Measurements from ENCODE around the gene KRT80. TPM values are rescaled to one million over a fixed set of nuclear protein-coding genes. Genes with fewer than 3 reads are reported as not detected.

The KRT80 gene
- total and polyA plus RNA-seq, 3 experiments from 2014 or later: not detected

GRCh38 chr12:52216100-52216499, 24.3 kb upstream of the KRT80 start:
- no peaks in the 10 kb centered on the region for H3K36me3 ChIP-seq (ENCODE audit: insufficient read depth, low read length)
- POLR2A ChIA-PET: no interaction called here

GRCh38 chr12:52215587-52216031, 23.8 kb upstream of the KRT80 start:
- ChIA-PET POLR2A (no interaction called here), CTCF (interaction anchor here (1.3 kb wide), 1 partner anchor 94 kb away, joined by 3 read pairs; no protein-coding TSS in a partner anchor)
- H3K4me3 Mint-ChIP-seq: no peak overlapping the region
- no peaks in the 10 kb centered on the region for H3K36me3 ChIP-seq (ENCODE audit: insufficient read depth, low read length)
- no peak overlapping the region for H3K4me3 ChIP-seq (ENCODE audit: low read length)
- H3K27me3 Mint-ChIP-seq: peaks cover 16 to 39% of the 10 kb centered on the region in 2 donors
- no peak overlapping the region for H3K27ac ChIP-seq (ENCODE audit: low read depth, low read length)
- peak in 1 of 5 donors; percentile 33 for DNase-seq
- H3K9me3 ChIP-seq (ENCODE audit: low read length): no peaks in the 10 kb centered on the region
- no peaks in the 10 kb centered on the region for H3K9me3 Mint-ChIP-seq
- H3K4me1 ChIP-seq (ENCODE audit: insufficient read depth, low read length): no peaks in the 10 kb centered on the region
- no peaks in the 10 kb centered on the region for H3K4me1 Mint-ChIP-seq
- H3K36me3 Mint-ChIP-seq: no peaks in the 10 kb centered on the region
- no peaks in the 10 kb centered on the region for H3K27me3 ChIP-seq (ENCODE audit: insufficient read depth, low read length, poor library complexity, severe bottlenecking)
- no peak overlapping the region for H3K27ac Mint-ChIP-seq

More at GRCh38 chr12:52216100-52216499, 24.3 kb upstream of the KRT80 start:
- H3K27ac Mint-ChIP-seq: no peak overlapping the region
- CTCF ChIA-PET: interaction anchor here (1.3 kb wide), 1 partner anchor 95 kb away, joined by 3 read pairs; no protein-coding TSS in a partner anchor
- no peak for DNase-seq
- Histone ChIP-seq H3K4me3 (ENCODE audit: low read length) (no peak overlapping the region), H3K9me3 (ENCODE audit: low read length) (no peaks in the 10 kb centered on the region), H3K27ac (ENCODE audit: low read depth, low read length) (no peak overlapping the region), H3K27me3 (ENCODE audit: insufficient read depth, low read length, poor library complexity, severe bottlenecking) (peaks cover 3% of the 10 kb centered on the region), H3K4me1 (ENCODE audit: insufficient read depth, low read length) (no peaks in the 10 kb centered on the region)
- peaks cover 18 to 44% of the 10 kb centered on the region in 2 donors for H3K27me3 Mint-ChIP-seq
- H3K4me3 Mint-ChIP-seq: no peak overlapping the region
- no peaks in the 10 kb centered on the region for H3K9me3 Mint-ChIP-seq
- no peaks in the 10 kb centered on the region for H3K4me1 Mint-ChIP-seq
- H3K36me3 Mint-ChIP-seq: no peaks in the 10 kb centered on the region

- H3K36me3 ChIP-seq (ENCODE audit: insufficient read depth, low read length): no peaks in the 10 kb centered on the region
- H3K4me3 ChIP-seq (ENCODE audit: low read length): no peak overlapping the region
- Mint-ChIP-seq H3K4me3 (no peak overlapping the region), H3K27ac (peak overlapping the region in 1 of 8 donors; percentile 43), H3K27me3 (peaks cover 18 to 30% of the 10 kb centered on the region in 2 donors), H3K9me3 (no peaks in the 10 kb centered on the region), H3K4me1 (no peaks in the 10 kb centered on the region), H3K36me3 (no peaks in the 10 kb centered on the region)
- no peaks in the 10 kb centered on the region for H3K4me1 ChIP-seq (ENCODE audit: insufficient read depth, low read length)
- POLR2A ChIA-PET: no interaction called here
- peak in 1 of 5 donors; percentile 47 for DNase-seq
- H3K9me3 ChIP-seq (ENCODE audit: low read length): no peaks in the 10 kb centered on the region
- no peak overlapping the region for H3K27ac ChIP-seq (ENCODE audit: low read depth, low read length)
- no peaks in the 10 kb centered on the region for H3K27me3 ChIP-seq (ENCODE audit: insufficient read depth, low read length, poor library complexity, severe bottlenecking)
- CTCF ChIA-PET: no interaction called here
These were observed 22.6 kb upstream of the KRT80 start for GRCh38 chr12:52214421-52214802.

DNA sequence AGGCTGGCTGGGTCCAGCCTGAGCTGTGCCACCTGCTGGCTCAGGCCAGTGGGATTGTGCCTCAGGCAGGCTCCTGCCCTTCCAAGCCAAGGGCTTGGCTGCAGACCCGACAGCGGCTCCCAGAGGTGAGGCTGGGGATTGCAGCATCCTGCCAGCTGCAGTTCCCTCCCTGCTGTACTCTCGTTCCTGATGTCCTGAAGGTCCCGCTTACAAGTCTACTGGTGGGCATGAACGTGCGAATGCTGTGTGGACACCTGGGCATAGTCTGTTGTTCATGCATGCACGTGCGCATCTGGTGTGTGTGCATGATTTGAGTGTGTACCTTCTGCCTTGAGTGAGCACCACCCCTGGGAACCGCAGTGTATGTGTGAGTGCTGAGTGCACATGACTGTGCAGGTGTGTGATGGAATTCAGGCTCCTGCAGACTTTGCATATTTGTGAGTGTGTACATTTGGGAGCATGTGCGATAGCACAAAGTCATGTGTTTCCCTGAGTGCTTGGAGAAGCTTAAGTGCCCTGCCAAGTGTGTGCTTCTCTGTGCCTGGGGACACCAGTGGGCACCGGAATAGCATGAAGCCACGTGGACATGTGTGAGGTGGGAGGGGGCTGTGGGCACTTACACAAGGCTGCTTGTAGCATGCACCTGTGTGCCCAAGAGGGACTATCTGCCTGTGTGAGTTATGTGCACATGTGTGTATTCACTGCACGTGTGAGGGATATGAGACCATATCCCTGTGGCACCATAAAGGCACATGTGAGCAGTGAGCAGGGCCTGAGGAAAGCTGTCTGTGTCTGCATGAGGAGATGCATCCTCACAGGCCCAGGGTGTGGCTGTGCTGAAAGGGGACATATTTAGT, 22.0 kb upstream of the KRT80 start:
- CTCF ChIA-PET: interaction anchor here (1.3 kb wide), 1 partner anchor 11 kb away, joined by 5 read pairs; no protein-coding TSS in a partner anchor

DNA sequence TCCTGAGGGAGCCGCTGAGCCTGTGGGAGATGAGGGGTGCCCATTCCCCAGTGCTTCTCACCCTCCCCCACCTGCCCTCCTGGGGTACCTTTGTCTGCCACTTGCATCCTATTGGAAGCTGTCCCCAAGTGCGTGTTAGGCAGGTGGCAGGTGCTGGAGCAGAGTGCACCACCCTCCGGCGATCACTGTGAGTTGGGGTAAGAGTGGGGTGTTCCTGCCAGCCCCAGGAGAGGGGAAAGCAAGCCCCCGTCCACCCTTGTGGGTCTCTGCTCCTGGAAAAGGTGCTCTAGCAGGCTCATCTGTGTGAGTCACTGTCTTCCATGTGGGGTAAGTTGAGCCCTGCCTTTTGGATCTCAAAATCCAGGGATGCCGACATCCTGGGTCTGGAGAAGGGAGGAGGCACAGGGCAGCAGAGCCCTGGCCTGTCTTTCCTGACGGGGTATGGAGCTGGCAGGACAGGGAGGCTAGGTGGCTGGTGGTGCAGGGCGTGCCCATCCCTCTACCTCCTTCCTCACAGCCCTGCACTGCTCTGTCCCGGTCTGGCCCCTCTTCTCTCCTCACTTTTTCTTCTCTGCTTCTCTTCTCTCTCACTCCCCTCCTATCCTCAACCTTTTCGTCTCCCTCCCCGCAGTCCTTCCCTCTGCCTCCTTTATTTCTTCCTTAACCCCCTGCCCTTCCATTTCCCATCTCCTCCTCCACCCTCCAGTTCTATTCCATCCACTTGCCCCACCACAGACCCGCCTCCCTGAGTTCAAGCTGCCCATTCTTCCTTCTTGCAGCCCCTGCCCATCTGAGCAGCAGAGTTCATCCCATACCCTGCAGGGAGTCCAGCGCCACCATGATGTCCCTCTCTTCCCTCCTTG, 21.1 kb upstream of the KRT80 start:
- ChIA-PET CTCF (interaction anchor here (1.3 to 1.6 kb wide), 2 partner anchors 12 to 37 kb away, joined by 3 to 5 read pairs; no protein-coding TSS in a partner anchor), POLR2A (no interaction called here)
- H3K27ac ChIP-seq (ENCODE audit: low read depth, low read length): no peak overlapping the region
- H3K9me3 ChIP-seq (ENCODE audit: low read length): no peaks in the 10 kb centered on the region
- H3K27ac Mint-ChIP-seq: no peak overlapping the region
- peaks cover 18 to 29% of the 10 kb centered on the region in 2 donors for H3K27me3 Mint-ChIP-seq
- H3K36me3 ChIP-seq (ENCODE audit: insufficient read depth, low read length): no peaks in the 10 kb centered on the region
- H3K4me1 ChIP-seq (ENCODE audit: insufficient read depth, low read length): no peaks in the 10 kb centered on the region
- H3K27me3 ChIP-seq (ENCODE audit: insufficient read depth, low read length, poor library complexity, severe bottlenecking): no peaks in the 10 kb centered on the region
- DNase-seq: peak in 1 of 5 donors; percentile 36
- H3K4me1 Mint-ChIP-seq: no peaks in the 10 kb centered on the region
- no peaks in the 10 kb centered on the region for H3K36me3 Mint-ChIP-seq
- H3K4me3 ChIP-seq (ENCODE audit: low read length): no peak overlapping the region
- peak overlapping the region in 1 of 7 donors; percentile 67 for H3K4me3 Mint-ChIP-seq
- no peaks in the 10 kb centered on the region for H3K9me3 Mint-ChIP-seq

More for the DNA sequence above, 22.0 kb upstream of the KRT80 start:
- POLR2A ChIA-PET: no interaction called here
- no peak overlapping the region for H3K27ac ChIP-seq (ENCODE audit: low read depth, low read length)
- H3K27me3 ChIP-seq (ENCODE audit: insufficient read depth, low read length, poor library complexity, severe bottlenecking): no peaks in the 10 kb centered on the region
- H3K36me3 ChIP-seq (ENCODE audit: insufficient read depth, low read length): no peaks in the 10 kb centered on the region
- Mint-ChIP-seq H3K9me3 (no peaks in the 10 kb centered on the region), H3K27me3 (peaks cover 18 to 28% of the 10 kb centered on the region in 2 donors), H3K4me3 (peak overlapping the region in 1 of 7 donors; percentile 67), H3K27ac (no peak overlapping the region), H3K36me3 (no peaks in the 10 kb centered on the region), H3K4me1 (no peaks in the 10 kb centered on the region)
- no peaks in the 10 kb centered on the region for H3K9me3 ChIP-seq (ENCODE audit: low read length)
- no peaks in the 10 kb centered on the region for H3K4me1 ChIP-seq (ENCODE audit: insufficient read depth, low read length)
- no peak overlapping the region for H3K4me3 ChIP-seq (ENCODE audit: low read length)
- DNase-seq: peak in 4 of 5 donors; percentile 21 to 50 (median 28)

DNA sequence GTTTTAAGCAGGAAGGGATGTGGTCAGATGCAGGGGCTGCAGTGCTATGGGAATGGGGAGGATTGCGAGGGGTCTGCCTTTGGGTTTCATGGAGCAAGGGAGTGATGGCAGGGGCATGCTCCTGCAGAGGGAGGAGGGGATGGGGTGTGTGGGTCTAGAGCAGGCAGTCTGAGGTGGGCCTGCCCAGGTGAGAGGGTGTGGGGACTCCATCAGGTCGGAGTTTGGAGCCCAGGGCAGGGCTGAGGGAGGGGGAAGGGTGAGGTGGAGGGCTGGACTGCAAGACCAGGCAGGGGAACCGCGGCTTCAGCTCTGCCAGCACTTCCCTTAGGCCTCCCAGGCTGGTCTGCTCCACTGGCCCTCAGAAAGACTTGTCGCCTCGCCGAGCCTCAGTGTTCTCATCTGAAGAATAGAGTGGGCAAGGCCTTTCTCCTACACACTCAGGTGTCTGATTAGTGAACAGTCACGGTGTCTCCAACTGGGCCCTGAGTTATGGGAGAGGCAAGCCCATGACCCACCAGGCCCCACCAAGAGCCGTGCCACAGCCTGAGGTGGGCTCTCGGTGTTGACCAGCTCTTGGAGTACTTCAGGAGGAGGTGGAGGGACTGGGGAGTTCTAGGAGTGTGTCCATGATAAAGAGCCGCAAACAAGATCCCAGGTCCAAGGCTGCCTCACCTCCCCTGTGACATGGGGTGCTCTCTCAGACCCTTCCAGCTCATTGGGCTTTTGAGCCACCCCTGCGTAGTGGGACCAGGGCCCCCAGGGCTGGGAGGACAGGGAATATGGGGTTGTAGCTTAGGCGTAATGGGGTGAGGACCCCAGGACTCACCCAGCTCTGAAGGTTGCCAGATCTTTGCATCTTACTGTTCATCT, 20.1 kb upstream of the KRT80 start:
- H3K4me3 Mint-ChIP-seq: no peak overlapping the region
- Histone ChIP-seq H3K4me3 (ENCODE audit: low read length) (no peak overlapping the region), H3K4me1 (ENCODE audit: insufficient read depth, low read length) (no peaks in the 10 kb centered on the region), H3K9me3 (ENCODE audit: low read length) (no peaks in the 10 kb centered on the region), H3K27ac (ENCODE audit: low read depth, low read length) (no peak overlapping the region), H3K36me3 (ENCODE audit: insufficient read depth, low read length) (no peaks in the 10 kb centered on the region), H3K27me3 (ENCODE audit: insufficient read depth, low read length, poor library complexity, severe bottlenecking) (no peaks in the 10 kb centered on the region)
- CTCF ChIA-PET: interaction anchor here (1.3 to 1.6 kb wide), 2 partner anchors 13 to 36 kb away, joined by 3 to 5 read pairs; no protein-coding TSS in a partner anchor
- no peaks in the 10 kb centered on the region for H3K9me3 Mint-ChIP-seq
- DNase-seq: peak in 1 of 5 donors; percentile 20
- no peaks in the 10 kb centered on the region for H3K36me3 Mint-ChIP-seq
- no peaks in the 10 kb centered on the region for H3K4me1 Mint-ChIP-seq
- POLR2A ChIA-PET: no interaction called here
- no peak overlapping the region for H3K27ac Mint-ChIP-seq
- H3K27me3 Mint-ChIP-seq: peaks cover 20 to 29% of the 10 kb centered on the region in 2 donors

- Mint-ChIP-seq H3K36me3 (no peaks in the 10 kb centered on the region), H3K4me3 (peak overlapping the region in 1 of 7 donors; percentile 9), H3K27ac (peak overlapping the region in 1 of 8 donors; percentile 28), H3K27me3 (peaks cover 21 to 28% of the 10 kb centered on the region in 2 donors), H3K9me3 (no peaks in the 10 kb centered on the region), H3K4me1 (no peaks in the 10 kb centered on the region)
- no peaks in the 10 kb centered on the region for H3K36me3 ChIP-seq (ENCODE audit: insufficient read depth, low read length)
- no peak overlapping the region for H3K27ac ChIP-seq (ENCODE audit: low read depth, low read length)
- H3K27me3 ChIP-seq (ENCODE audit: insufficient read depth, low read length, poor library complexity, severe bottlenecking): no peaks in the 10 kb centered on the region
- no peaks in the 10 kb centered on the region for H3K9me3 ChIP-seq (ENCODE audit: low read length)
- peak in 1 of 5 donors; percentile 33 for DNase-seq
- no peaks in the 10 kb centered on the region for H3K4me1 ChIP-seq (ENCODE audit: insufficient read depth, low read length)
- ChIA-PET CTCF (interaction anchor here (1.2 to 1.5 kb wide), 2 partner anchors 54 to 116 kb away, joined by 3 read pairs; no protein-coding TSS in a partner anchor), POLR2A (no interaction called here)
- H3K4me3 ChIP-seq (ENCODE audit: low read length): no peak overlapping the region
These were observed 19.3 kb upstream of the KRT80 start for GRCh38 chr12:52210925-52211650.
